Tibial artery (tissue), 4 donors: Measurements from ENCODE around the gene ZBTB40.

Source experiments
- DNase-seq, 2 donors: peaks; one replicate each; pipeline ENCODE4 v3.0.0-alpha.2; 2019
- H3K27ac ChIP-seq, 2 donors: fragments of 200-600 bp; sonication (generic) in 1 of 2; 1 replicate in 1 of 2; 2 replicates in 1 of 2; pipeline ENCODE4 v1.5.1; 2018 to 2019; ENCODE audit warnings: mild to moderate bottlenecking in 1 of 2
- H3K27me3 ChIP-seq, 2 donors: fragments of 200-600 bp; sonication (generic) in 1 of 2; one replicate each; pipeline versions ENCODE4 v1.5.1 to v1.6.0; 2016 to 2019
- H3K36me3 ChIP-seq, 3 donors: fragments of 200-600 bp; sonication (generic) in 2 of 3; one replicate each; pipeline ENCODE4 v1.5.1; 2016 to 2019; ENCODE audit warnings: mild to moderate bottlenecking in 2 of 3
- H3K4me1 ChIP-seq, 4 donors: fragments of 200-600 bp; sonication (generic) in 2 of 4; 1 replicate in 3 of 4; 2 replicates in 1 of 4; pipeline ENCODE4 v1.5.1; 2016 to 2019
- H3K4me3 ChIP-seq, 2 donors: fragments of 200-600 bp; sonication (generic) in 1 of 2; 1 replicate in 1 of 2; 2 replicates in 1 of 2; pipeline ENCODE4 v1.5.1; 2018 to 2019; ENCODE audit warnings: mild to moderate bottlenecking in 2 of 2
- H3K9me3 ChIP-seq, 3 donors: fragments of 200-600 bp; sonication (generic) in 1 of 3; one replicate each; pipeline ENCODE4 v1.5.1; 2016 to 2019
- CTCF ChIP-seq, 2 experiments: fragments of 200-600 bp in 1 of 2; fragments of 450-650 bp in 1 of 2; IDR thresholded peaks; one replicate each; pipeline ENCODE4 v1.5.1; 2017 to 2019; ENCODE audit warnings: antibody characterized with exemption in 2 of 2, mild to moderate bottlenecking in 1 of 2, moderate library complexity in 1 of 2
- intact Hi-C: fragments of 100-400 bp; cut with DNase I; formaldehyde crosslinking; loops from one replicate; pipeline ENCODE4 v1.15.0; 2023; ENCODE audit warnings: low total_unique reads

Gene ZBTB40

DNA sequence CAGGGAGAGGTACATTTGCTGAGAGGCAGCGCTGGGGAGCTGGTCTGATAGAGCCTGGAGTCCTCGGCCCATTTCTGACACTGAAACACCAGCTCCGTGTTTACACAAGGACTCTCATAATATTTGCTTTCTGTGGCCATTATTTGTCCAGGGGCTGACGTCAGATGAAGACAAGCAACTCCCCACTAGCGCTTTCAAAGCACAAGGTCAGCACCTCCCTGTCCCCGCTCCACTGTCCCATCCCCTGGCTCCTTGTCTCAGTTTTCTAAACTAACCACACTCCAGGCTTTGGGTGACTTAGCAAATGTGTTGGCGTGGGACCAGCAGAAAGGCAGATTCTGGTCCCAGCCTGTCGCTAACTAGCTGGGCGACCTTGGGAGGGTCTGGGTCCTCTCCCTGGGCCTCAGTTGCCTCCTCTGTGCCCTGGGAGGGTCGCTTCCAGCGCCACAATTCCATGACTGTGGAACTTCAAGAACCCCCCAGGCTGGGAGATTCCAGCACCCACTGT, 37.4 kb upstream of the ZBTB40 start:
- peaks cover 0 to 40% of the 10 kb centered on the region in 2 donors for H3K27me3 ChIP-seq
- intact Hi-C loops: no loop called here
- H3K36me3 ChIP-seq: no peaks in the 10 kb centered on the region
- H3K9me3 ChIP-seq: no peaks in the 10 kb centered on the region
- DNase-seq: no peak
- no peak overlapping the region for H3K4me3 ChIP-seq
- no peak overlapping the region for H3K27ac ChIP-seq
- H3K4me1 ChIP-seq: peaks cover 0 to 8% (median 0%) of the 10 kb centered on the region in 4 donors
- TF ChIP-seq CTCF (IDR thresholded peaks at IDR 0.05): no peak

GRCh38 chr1:22415489-22415888, 36.2 kb upstream of the ZBTB40 start:
- intact Hi-C loops: no loop called here
- Histone ChIP-seq H3K36me3 (no peaks in the 10 kb centered on the region), H3K9me3 (no peaks in the 10 kb centered on the region), H3K4me3 (no peak overlapping the region), H3K27ac (no peak overlapping the region), H3K4me1 (peaks cover 0 to 8% (median 0%) of the 10 kb centered on the region in 4 donors), H3K27me3 (peaks cover 0 to 48% of the 10 kb centered on the region in 2 donors)
- TF ChIP-seq CTCF (IDR thresholded peaks at IDR 0.05): no peak
- no peak for DNase-seq

DNA sequence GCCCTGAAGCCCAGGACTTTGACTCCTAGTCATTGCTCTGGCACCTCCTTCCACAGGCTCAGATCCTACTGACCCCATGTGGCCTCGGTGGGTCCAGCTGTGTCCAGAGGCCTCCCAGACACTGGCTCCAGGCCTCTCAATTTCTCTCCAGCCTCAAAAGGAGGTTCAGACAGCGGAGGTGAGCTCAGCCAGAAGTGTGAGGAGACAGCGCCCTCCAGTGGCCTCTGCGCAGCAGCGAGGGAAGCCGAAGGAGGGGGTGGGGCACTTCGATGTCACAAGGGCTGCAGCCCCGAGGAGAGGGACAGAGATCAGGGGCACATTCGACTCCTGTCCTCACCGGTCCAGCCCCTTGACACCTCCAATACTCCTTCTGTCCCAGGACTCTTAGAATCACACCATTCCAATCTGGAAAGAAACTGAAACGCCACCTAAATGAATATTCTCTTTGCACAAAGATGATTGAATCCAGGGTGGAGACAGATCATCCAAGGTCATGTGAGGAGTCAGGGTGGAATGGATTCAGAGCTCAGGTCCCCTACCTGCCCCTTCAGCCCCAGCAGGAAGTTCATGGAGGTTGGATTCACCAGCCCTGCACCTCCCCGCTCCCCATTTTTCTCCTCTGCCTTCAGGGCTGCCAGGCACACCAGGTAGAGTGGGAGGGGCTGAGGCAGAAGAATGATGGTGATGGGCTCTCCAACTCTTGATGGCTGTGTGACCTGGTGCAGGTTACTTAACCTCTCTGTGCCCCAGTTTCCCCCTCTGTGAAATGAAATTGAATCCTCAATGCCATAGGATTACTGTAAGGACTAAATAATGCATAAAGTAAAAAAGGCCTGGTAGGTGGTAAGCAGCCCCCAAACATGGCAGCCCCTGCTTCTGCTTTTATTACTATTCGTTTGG, 34.8 kb upstream of the ZBTB40 start:
- H3K36me3 ChIP-seq: no peaks in the 10 kb centered on the region
- intact Hi-C loops: no loop called here
- peaks cover 0 to 8% (median 0%) of the 10 kb centered on the region in 4 donors for H3K4me1 ChIP-seq
- H3K9me3 ChIP-seq: no peaks in the 10 kb centered on the region
- peaks cover 0 to 48% of the 10 kb centered on the region in 2 donors for H3K27me3 ChIP-seq
- TF ChIP-seq CTCF (IDR thresholded peaks at IDR 0.05): peak; percentile 46 to 51
- no peak overlapping the region for H3K27ac ChIP-seq
- peak in 1 of 2 donors; percentile 28 for DNase-seq
- H3K4me3 ChIP-seq: no peak overlapping the region

- no peak overlapping the region for H3K4me3 ChIP-seq
- intact Hi-C loops: no loop called here
- no peaks in the 10 kb centered on the region for H3K9me3 ChIP-seq
- TF ChIP-seq CTCF (IDR thresholded peaks at IDR 0.05): no peak
- DNase-seq: no peak
- H3K27me3 ChIP-seq: peaks cover 0 to 53% of the 10 kb centered on the region in 2 donors
- no peak overlapping the region for H3K27ac ChIP-seq
- H3K36me3 ChIP-seq: no peaks in the 10 kb centered on the region
- H3K4me1 ChIP-seq: peaks cover 0 to 8% (median 0%) of the 10 kb centered on the region in 4 donors
These were observed 34.2 kb upstream of the ZBTB40 start for GRCh38 chr1:22417466-22417865.

DNA sequence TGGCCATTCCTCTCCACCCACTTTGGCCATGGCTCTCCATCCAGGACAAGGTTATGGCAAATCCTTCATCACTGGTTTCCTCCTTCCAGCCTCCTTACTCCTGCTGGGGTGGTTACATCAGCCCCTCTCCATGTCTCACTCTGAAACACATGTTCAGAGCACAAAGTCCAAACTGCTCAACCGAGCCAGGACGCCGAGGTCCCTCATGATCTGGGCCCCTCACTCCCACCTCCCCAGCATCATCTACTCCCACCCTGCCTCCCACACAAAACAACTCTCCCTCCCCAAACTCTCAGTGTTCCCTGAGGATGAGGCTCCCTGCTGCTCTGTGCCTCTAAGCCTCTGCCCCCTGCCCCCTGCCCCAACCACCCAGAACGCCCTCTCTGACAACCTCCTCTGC, 33.3 kb upstream of the ZBTB40 start:
- no peak for TF ChIP-seq CTCF (IDR thresholded peaks at IDR 0.05)
- Histone ChIP-seq H3K9me3 (no peaks in the 10 kb centered on the region), H3K27me3 (peaks cover 0 to 56% of the 10 kb centered on the region in 2 donors), H3K36me3 (no peaks in the 10 kb centered on the region), H3K27ac (no peak overlapping the region), H3K4me3 (no peak overlapping the region), H3K4me1 (peaks cover 0 to 8% (median 0%) of the 10 kb centered on the region in 4 donors)
- no peak for DNase-seq
- intact Hi-C loops: no loop called here
